HepG2 (cell line): ENCODE measurements around the gene PTCRA. TPM values are rescaled to one million over a fixed set of nuclear protein-coding genes. Genes with fewer than 3 reads are reported as not detected.
A peak's percentile ranks its signal among the peaks of the same experiment; 100 is the strongest.
"Not testable (repeated sequence)": the region's sequence is repeated elsewhere in the genome, so short reads cannot be mapped to it uniquely, and the experiment has no call there.

ENCODE experiments used
- ATAC-seq: fragments of 200-7000 bp; cut with Tn5 transposase; 3 replicates; pipeline ENCODE4 v1.9.1; 2020; ENCODE audit warnings: mild to moderate bottlenecking, moderate library complexity
- BruUV-seq: library from RNA; stranded (reverse); fragments of 400-500 nt; replicated peaks from 2 replicates; lab custom pipeline; 2021; lab: Mats Ljungman, UMichigan
- CTCF ChIA-PET: fragments of 300-600 bp; formaldehyde crosslinking; extraction: SDS; loops from one replicate; lab custom pipeline; 2021; ENCODE audit warnings: low total read pairs, inconsistent platforms, low intra/inter-chr PET ratio; lab: Yijun Ruan, JAX
- POLR2A ChIA-PET: fragments of 350-600 bp; sonication (Branson Sonifier 250); formaldehyde crosslinking; loops from one replicate; lab custom pipeline; 2020; ENCODE audit warnings: antibody characterized with exemption, inconsistent platforms; lab: Yijun Ruan, JAX
- DNase-seq: peaks from one replicate; pipeline ENCODE4 v3.0.0-alpha.2; 2015; ENCODE audit warnings: low spot score
- FAIRE-seq: peaks from 3 replicates; lab custom pipeline; 2011; peaks lifted over from hg19 to GRCh38; lab: Jason Lieb, UNC
- H2AFZ ChIP-seq: one replicate; pipeline ENCODE4 v1.6.1; 2011; ENCODE audit warnings: low read length, inconsistent platforms
- H3K27ac ChIP-seq: fragments of 300-600 bp; 3 replicates; pipeline ENCODE4 v1.8.0; 2011; ENCODE audit warnings: mixed run types, mild to moderate bottlenecking, mixed read lengths, low read length, inconsistent platforms; ENCODE audit not compliant: insufficient read depth; ENCODE audit errors: extremely low read length
- H3K27me3 ChIP-seq, 2 experiments: fragments of 200-600 bp in 1 of 2; 2 replicates in 1 of 2; 3 replicates in 1 of 2; pipeline versions ENCODE4 v1.6.0 to v1.8.0; 2011; ENCODE audit warnings: low read length in 2 of 2, mild to moderate bottlenecking in 2 of 2, moderate library complexity in 2 of 2, inconsistent platforms in 1 of 2; ENCODE audit not compliant: insufficient read depth in 2 of 2, control insufficient read depth in 1 of 2
- H3K36me3 ChIP-seq, 2 experiments: fragments of 200-600 bp in 1 of 2; replicated peaks in 1 of 2; 2 replicates in 1 of 2; 3 replicates in 1 of 2; pipeline versions ENCODE4 v1.5.1 to v1.8.0; 2011; ENCODE audit warnings: low read length in 2 of 2, inconsistent platforms in 1 of 2; ENCODE audit not compliant: insufficient read depth in 2 of 2, control insufficient read depth in 1 of 2
- H3K4me1 ChIP-seq: 2 replicates; pipeline ENCODE4 v1.5.1; 2012; ENCODE audit warnings: low read length, inconsistent platforms; ENCODE audit not compliant: insufficient read depth
- H3K4me2 ChIP-seq: 2 replicates; pipeline ENCODE4 v1.6.0; 2011; ENCODE audit warnings: low read depth, low read length, inconsistent platforms
- H3K4me3 ChIP-seq, 3 experiments: fragments of 200-600 bp in 1 of 3; sonication (generic), shearing (Covaris generic) in 1 of 3; replicated peaks in 1 of 3; 2 replicates each; pipeline ENCODE4 v1.5.1; 2011 to 2016; ENCODE audit warnings: low read length in 3 of 3, inconsistent platforms in 2 of 3, low read depth in 2 of 3, mild to moderate bottlenecking in 2 of 3, control low read depth in 1 of 3, mixed read lengths in 1 of 3; ENCODE audit not compliant: insufficient read depth in 1 of 3
- H3K79me2 ChIP-seq: one replicate; pipeline ENCODE4 v1.6.1; 2011; ENCODE audit warnings: low read length, inconsistent platforms; ENCODE audit not compliant: insufficient read depth
- H3K9ac ChIP-seq: 2 replicates; pipeline ENCODE4 v1.6.0; 2011; ENCODE audit warnings: mild to moderate bottlenecking, low read depth, low read length, inconsistent platforms; ENCODE audit not compliant: insufficient read depth
- H3K9me3 ChIP-seq: 2 replicates; pipeline ENCODE4 v1.5.1; 2012; ENCODE audit warnings: mild to moderate bottlenecking, low read length
- H4K20me1 ChIP-seq: 2 replicates; pipeline ENCODE4 v1.6.0; 2011; ENCODE audit warnings: inconsistent platforms, mild to moderate bottlenecking, low read length, moderate library complexity; ENCODE audit not compliant: insufficient read depth
- STAG1 ChIP-seq: sonication (generic); formaldehyde crosslinking; IDR thresholded peaks from 2 replicates; pipeline ENCODE4 v1.4.0; 2020; ENCODE audit warnings: missing genetic modification reagents
- WGBS: methylation state at CpG from one replicate; pipeline ENCODE4 v1.1.6; 2017; ENCODE audit warnings: low lambda C conversion rate; 5-methylcytosine and 5-hydroxymethylcytosine counted together
- in situ Hi-C: cut with HindIII; loops from 2 replicates; pipeline ENCODE4 v1.10.0; 2017; ENCODE audit warnings: low pct_unique_long_range_greater_than_20kb; ENCODE audit not compliant: extremely low pct_ligation_motif_present
- intact Hi-C: fragments of 100-400 bp; cut with micrococcal nuclease; formaldehyde crosslinking; loops from one replicate; pipeline ENCODE4 v1.10.0; 2022; ENCODE audit not compliant: unreplicated experiment
- polyA plus RNA-seq, 8 experiments: library from polyadenylated mRNA; depleted of rRNA in 3 of 8; stranded (reverse) in 7 of 8; unstranded in 1 of 8; fragments of >200 nt; fragmentation: Illumina TruSeq in 4 of 8; extraction: Trizol in 4 of 8; gene quantifications; 2 replicates each; pipeline versions ENCODE4 v1.2.1 to v1.2.3, GENCODE V29; 2011 to 2016; ENCODE audit warnings: low read depth in 4 of 8, missing spikeins in 1 of 8, mixed read lengths in 1 of 8; ENCODE audit not compliant: insufficient read depth in 1 of 8
- total RNA-seq, 5 experiments: library from RNA; depleted of rRNA; stranded (reverse); fragments of >200 nt; fragmentation: Illumina TruSeq; extraction: Trizol; gene quantifications; 2 replicates each; pipeline ENCODE4 v1.2.3, GENCODE V29; 2016; ENCODE audit warnings: low read depth in 1 of 5
- TF ChIP-seq, protein P1 (sequence below): sonication (generic); formaldehyde crosslinking; IDR thresholded peaks from 2 replicates; pipeline ENCODE4 v1.5.0; 2020; ENCODE audit warnings: mild to moderate bottlenecking, missing genetic modification reagents, moderate library complexity
- TF ChIP-seq, protein P2 (sequence below): IDR thresholded peaks from 2 replicates; pipeline ENCODE4 v1.6.1; 2016; ENCODE audit warnings: low read depth, borderline replicate concordance

Gene PTCRA
- total and polyA plus RNA-seq, 2 of the 13 experiments (the other 11 are each of a cell fraction or from before 2014, with no cell fraction given), result not detected

DNA sequence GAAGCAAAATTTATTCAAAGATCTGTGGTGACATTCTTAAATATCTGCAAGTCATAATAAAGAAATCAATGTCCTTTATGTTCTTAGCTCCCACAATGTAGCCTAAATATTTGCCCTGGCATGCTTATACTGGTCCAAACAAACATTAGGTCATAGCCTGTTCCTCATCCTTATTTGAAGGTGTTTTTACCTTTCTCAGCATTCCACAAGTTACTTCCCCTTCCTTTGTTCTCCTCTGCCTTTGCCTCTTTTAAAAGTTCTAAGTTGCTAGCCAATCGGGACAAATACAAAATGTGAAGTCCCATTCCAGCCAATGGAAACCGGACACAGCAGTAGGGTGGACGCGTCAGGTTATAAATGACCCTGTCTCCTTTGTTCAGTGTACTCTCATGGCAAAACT is 38.6 kb downstream of the PTCRA start:
- BruUV-seq, intact Hi-C loops, H3K9me3 ChIP-seq, H3K27me3 ChIP-seq, POLR2A ChIA-PET, H3K79me2 ChIP-seq, CTCF ChIA-PET, H3K4me3 ChIP-seq, DNase-seq, H3K4me2 ChIP-seq, H3K36me3 ChIP-seq, FAIRE-seq, in situ Hi-C loops, H3K9ac ChIP-seq, H4K20me1 ChIP-seq, ATAC-seq, H3K27ac ChIP-seq, H2AFZ ChIP-seq, H3K4me1 ChIP-seq: not testable (repeated sequence)
- 75% methylated on average over 4 of the region's 4 CpGs for WGBS

DNA sequence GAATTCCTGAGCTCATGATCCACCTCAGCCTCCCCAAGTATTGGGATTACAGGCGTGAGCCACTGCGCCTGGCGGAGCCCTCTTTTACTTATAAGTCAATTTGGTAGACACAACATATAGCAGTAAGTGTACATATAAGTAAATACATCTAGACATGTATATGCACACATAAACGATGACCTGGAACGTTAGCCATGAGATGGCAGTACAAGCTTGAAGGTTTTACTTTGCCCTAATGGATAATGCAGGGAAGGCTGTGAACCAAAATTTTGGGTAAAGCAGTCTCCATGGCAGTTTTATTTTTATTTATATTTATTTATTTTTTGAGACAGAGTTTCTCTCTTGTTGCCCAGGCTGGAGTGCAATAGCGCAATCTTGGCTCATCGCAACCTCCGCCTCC is 42.3 kb downstream of the PTCRA start:
- intact Hi-C loops (no loop called here), in situ Hi-C loops (no loop called here)
- no peak overlapping the region for H2AFZ ChIP-seq
- ChIA-PET POLR2A (interaction anchor here (1.0 kb wide), 1 partner anchor 29 kb away, joined by 3 read pairs; the partner anchor contains the start of gene CNPY3), CTCF (no interaction called here)
- no peaks in the 10 kb centered on the region for H3K79me2 ChIP-seq
- no peak overlapping the region for H3K4me3 ChIP-seq
- no peaks in the 10 kb centered on the region; a peak in 1 of 5 replicates for H3K27me3 ChIP-seq
- FAIRE-seq, result no peak
- H3K27ac ChIP-seq, result no peak overlapping the region
- no peak for DNase-seq
- ATAC-seq, result no peak
- WGBS, result 78% methylated on average over 8 of the region's 8 CpGs
- H3K4me1 ChIP-seq, result peaks cover 18% of the 10 kb centered on the region
- no peak overlapping the region for H3K9ac ChIP-seq
- no peaks in the 10 kb centered on the region for H3K36me3 ChIP-seq
- no peak overlapping the region for H3K4me2 ChIP-seq
- H4K20me1 ChIP-seq, result no peaks in the 10 kb centered on the region
- no peaks in the 10 kb centered on the region for H3K9me3 ChIP-seq
- no TSS peak for BruUV-seq
- TF ChIP-seq, protein P1, sequence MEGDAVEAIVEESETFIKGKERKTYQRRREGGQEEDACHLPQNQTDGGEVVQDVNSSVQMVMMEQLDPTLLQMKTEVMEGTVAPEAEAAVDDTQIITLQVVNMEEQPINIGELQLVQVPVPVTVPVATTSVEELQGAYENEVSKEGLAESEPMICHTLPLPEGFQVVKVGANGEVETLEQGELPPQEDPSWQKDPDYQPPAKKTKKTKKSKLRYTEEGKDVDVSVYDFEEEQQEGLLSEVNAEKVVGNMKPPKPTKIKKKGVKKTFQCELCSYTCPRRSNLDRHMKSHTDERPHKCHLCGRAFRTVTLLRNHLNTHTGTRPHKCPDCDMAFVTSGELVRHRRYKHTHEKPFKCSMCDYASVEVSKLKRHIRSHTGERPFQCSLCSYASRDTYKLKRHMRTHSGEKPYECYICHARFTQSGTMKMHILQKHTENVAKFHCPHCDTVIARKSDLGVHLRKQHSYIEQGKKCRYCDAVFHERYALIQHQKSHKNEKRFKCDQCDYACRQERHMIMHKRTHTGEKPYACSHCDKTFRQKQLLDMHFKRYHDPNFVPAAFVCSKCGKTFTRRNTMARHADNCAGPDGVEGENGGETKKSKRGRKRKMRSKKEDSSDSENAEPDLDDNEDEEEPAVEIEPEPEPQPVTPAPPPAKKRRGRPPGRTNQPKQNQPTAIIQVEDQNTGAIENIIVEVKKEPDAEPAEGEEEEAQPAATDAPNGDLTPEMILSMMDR (CRISPR knock-in tag), result peak; percentile 34; the same call in 1 of the 2 replicates
- TF ChIP-seq, protein P2, sequence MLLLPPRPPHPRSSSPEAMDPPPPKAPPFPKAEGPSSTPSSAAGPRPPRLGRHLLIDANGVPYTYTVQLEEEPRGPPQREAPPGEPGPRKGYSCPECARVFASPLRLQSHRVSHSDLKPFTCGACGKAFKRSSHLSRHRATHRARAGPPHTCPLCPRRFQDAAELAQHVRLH (CRISPR knock-in tag), result no peak
- TF ChIP-seq STAG1 (CRISPR knock-in tag), result peak; percentile 37; the same call in 1 of the 2 replicates
